OCI-LY3 (cell line): ENCODE data around the gene PPM1B.
"Not testable (repeated sequence)": the region's sequence is repeated elsewhere in the genome, so short reads cannot be mapped to it uniquely, and the experiment has no call there.

Source experiments
- H2AFZ ChIP-seq: fragments of 200-600, 300-600 bp; shearing (Covaris generic); 2 replicates; pipeline ENCODE4 v1.6.0; 2014; ENCODE audit warnings: antibody characterized with exemption, low read depth, low read length
- H3K27ac ChIP-seq: fragments of 200-600, 300-600 bp; sonication (generic); 2 replicates; pipeline ENCODE4 v1.5.1; 2014; ENCODE audit warnings: mild to moderate bottlenecking, low read length, moderate library complexity, mixed read lengths
- H3K27me3 ChIP-seq: fragments of 200-600, 300-600 bp; sonication (generic); 2 replicates; pipeline ENCODE4 v1.6.1; 2014; ENCODE audit warnings: low read depth, low read length, mixed read lengths
- H3K36me3 ChIP-seq: fragments of 200-600, 300-600 bp; sonication (generic); replicated peaks from 2 replicates; pipeline ENCODE3; 2014; ENCODE audit warnings: low read depth, low read length, mixed read lengths
- H3K4me1 ChIP-seq: fragments of 300-600, 200-600 bp; sonication (generic); 2 replicates; pipeline ENCODE4 v1.6.1; 2014; ENCODE audit warnings: low read length, mixed read lengths
- H3K4me2 ChIP-seq: fragments of 200-600, 300-600 bp; sonication (generic); 2 replicates; pipeline ENCODE4 v1.6.1; 2014; ENCODE audit warnings: low read length, mixed read lengths
- H3K4me3 ChIP-seq: fragments of 300-600, 200-600 bp; sonication (generic); 2 replicates; pipeline ENCODE4 v1.5.1; 2014; ENCODE audit warnings: antibody characterized with exemption, mild to moderate bottlenecking, low read length, moderate library complexity
- H3K79me2 ChIP-seq: fragments of 300-600, 200-600 bp; shearing (Covaris generic); 2 replicates; pipeline ENCODE4 v1.6.1; 2014; ENCODE audit warnings: mild to moderate bottlenecking, low read length, mixed read lengths
- H3K9ac ChIP-seq: fragments of 300-600, 200-600 bp; shearing (Covaris generic); 2 replicates; pipeline ENCODE4 v1.6.0; 2014; ENCODE audit warnings: mild to moderate bottlenecking, low read length, moderate library complexity
- H3K9me3 ChIP-seq: fragments of 200-600, 300-600 bp; shearing (Covaris generic); 2 replicates; pipeline ENCODE4 v1.6.1; 2014; ENCODE audit warnings: low read length, mixed read lengths; ENCODE audit not compliant: insufficient read depth
- H4K20me1 ChIP-seq: fragments of 200-600, 300-600 bp; sonication (generic); 2 replicates; pipeline ENCODE4 v1.6.1; 2016; ENCODE audit warnings: low read length, mixed read lengths; ENCODE audit not compliant: insufficient read depth
- CTCF ChIP-seq: fragments of 200-600, 300-600 bp; sonication (generic); IDR thresholded peaks from 2 replicates; pipeline ENCODE4 v1.5.1; 2014; ENCODE audit warnings: antibody characterized with exemption, low read length, low read depth
- EZH2phosphoT487 ChIP-seq: fragments of 200-600 bp; shearing (Covaris generic); IDR thresholded peaks from 2 replicates; pipeline ENCODE4 v1.6.1; 2018; ENCODE audit warnings: antibody characterized with exemption, mixed run types, low read depth

Gene PPM1B

GRCh38 chr2:44124500-44124899, 44.2 kb upstream of the PPM1B start:
- Histone ChIP-seq H3K79me2 (no peaks in the 10 kb centered on the region), H2AFZ (no peak overlapping the region), H3K4me2 (no peak overlapping the region), H3K9me3 (no peaks in the 10 kb centered on the region), H3K4me1 (peaks cover 7% of the 10 kb centered on the region), H3K4me3 (no peak overlapping the region), H3K36me3 (no peaks in the 10 kb centered on the region), H4K20me1 (no peaks in the 10 kb centered on the region), H3K27me3 (peaks cover 10% of the 10 kb centered on the region), H3K9ac (no peak overlapping the region), H3K27ac (no peak overlapping the region)
- no peak for TF ChIP-seq EZH2phosphoT487
- TF ChIP-seq CTCF, result no peak

- no peak overlapping the region; the same call in 1 of the 2 replicates for H2AFZ ChIP-seq
- H3K27ac ChIP-seq, result no peak overlapping the region
- H3K27me3 ChIP-seq, result peaks cover 10% of the 10 kb centered on the region
- no peak overlapping the region for H3K4me3 ChIP-seq
- H3K4me2 ChIP-seq, result no peak overlapping the region
- no peaks in the 10 kb centered on the region for H4K20me1 ChIP-seq
- no peaks in the 10 kb centered on the region for H3K9me3 ChIP-seq
- no peaks in the 10 kb centered on the region for H3K36me3 ChIP-seq
- no peak for TF ChIP-seq CTCF
- TF ChIP-seq EZH2phosphoT487, result no peak
- no peaks in the 10 kb centered on the region for H3K4me1 ChIP-seq
- no peaks in the 10 kb centered on the region for H3K79me2 ChIP-seq
- no peak overlapping the region for H3K9ac ChIP-seq
Measured at GRCh38 chr2:44126106-44126797, 42.4 kb upstream of the PPM1B start.

GRCh38 chr2:44130441-44130840, 38.2 kb upstream of the PPM1B start:
- H3K4me2 ChIP-seq, result no peak overlapping the region
- no peak overlapping the region for H2AFZ ChIP-seq
- H3K27ac ChIP-seq, result no peak overlapping the region
- TF ChIP-seq EZH2phosphoT487 (no peak), CTCF (no peak)
- no peak overlapping the region for H3K9ac ChIP-seq
- no peaks in the 10 kb centered on the region for H3K79me2 ChIP-seq
- peaks cover 10% of the 10 kb centered on the region for H3K27me3 ChIP-seq
- H4K20me1 ChIP-seq, result no peaks in the 10 kb centered on the region
- no peaks in the 10 kb centered on the region for H3K36me3 ChIP-seq
- no peaks in the 10 kb centered on the region for H3K9me3 ChIP-seq
- H3K4me3 ChIP-seq, result no peak overlapping the region
- no peaks in the 10 kb centered on the region for H3K4me1 ChIP-seq

GRCh38 chr2:44131177-44131576, 37.5 kb upstream of the PPM1B start:
- Histone ChIP-seq H3K9ac (no peak overlapping the region), H3K4me1 (no peaks in the 10 kb centered on the region), H3K4me2 (no peak overlapping the region), H3K36me3 (no peaks in the 10 kb centered on the region), H3K27me3 (peaks cover 4% of the 10 kb centered on the region; the same call in 1 of the 2 replicates), H3K27ac (no peak overlapping the region), H4K20me1 (no peaks in the 10 kb centered on the region), H2AFZ (no peak overlapping the region), H3K4me3 (no peak overlapping the region), H3K79me2 (no peaks in the 10 kb centered on the region), H3K9me3 (no peaks in the 10 kb centered on the region)
- TF ChIP-seq EZH2phosphoT487, result no peak
- no peak for TF ChIP-seq CTCF

GRCh38 chr2:44133602-44134001, 35.1 kb upstream of the PPM1B start:
- H3K4me3 ChIP-seq, H3K9ac ChIP-seq, H3K9me3 ChIP-seq, H3K27me3 ChIP-seq, H3K4me2 ChIP-seq, H3K79me2 ChIP-seq, H3K36me3 ChIP-seq, H4K20me1 ChIP-seq, H3K4me1 ChIP-seq, H2AFZ ChIP-seq, H3K27ac ChIP-seq: not testable (repeated sequence)
